ENCODE data around the gene IDI2. TPM values are rescaled to one million over a fixed set of nuclear protein-coding genes. Genes with fewer than 3 reads are reported as not detected.

The IDI2 gene
- polyA plus RNA-seq, 3 donors: not detected

- Histone ChIP-seq H3K27ac (ENCODE audit: low read depth in 1 of 2, low read length in 2 of 2) (peak within 1 kb of the TSS; percentile 96 to 98), H3K4me2 (replicated peaks; ENCODE audit: extremely low read depth, low read length, poor library complexity, severe bottlenecking) (peak within 1 kb of the TSS; percentile 86), H3K9me3 (replicated peaks in 1 of 2; ENCODE audit: control insufficient read depth in 1 of 2, insufficient read depth in 1 of 2, low read length in 2 of 2) (no peaks in the 10 kb centered on the region), H4K20me1 (ENCODE audit: insufficient read depth, low read length) (peaks cover 76% of the 10 kb centered on the region), H3K27me3 (ENCODE audit: control insufficient read depth in 2 of 2, insufficient read depth in 2 of 2, low read length in 2 of 2) (no peaks in the 10 kb centered on the region), H2AFZ (ENCODE audit: insufficient read depth, low read depth, low read length, poor library complexity, severe bottlenecking) (peak within 1 kb of the TSS; percentile 73), H3K4me1 (ENCODE audit: control insufficient read depth in 1 of 2, insufficient read depth in 2 of 2, low read length in 2 of 2) (peaks cover 25 to 38% of the 10 kb centered on the region in 2 donors), H3K79me2 (ENCODE audit: insufficient read depth, low read length) (peaks cover 91% of the 10 kb centered on the region), H3K9ac (ENCODE audit: insufficient read depth, low read length, poor library complexity, severe bottlenecking) (peak within 1 kb of the TSS; percentile 100), H3K4me3 (replicated peaks in 1 of 3; ENCODE audit: low read depth in 2 of 3, low read length in 3 of 3) (peak within 1 kb of the TSS; percentile 95 to 98 (median 96)), H3K36me3 (replicated peaks in 1 of 2; ENCODE audit: control insufficient read depth in 1 of 2, insufficient read depth in 2 of 2, low read length in 2 of 2) (peaks cover 14 to 53% of the 10 kb centered on the region in 2 donors)
- peaks cover 29 to 41% of the 10 kb centered on the region in 2 donors for H3K36me3 Mint-ChIP-seq
- peak within 1 kb of the TSS; percentile 92 to 95 for H3K4me3 Mint-ChIP-seq
- TF ChIP-seq CTCF (IDR thresholded peaks at IDR 0.05): no peak
- H3K4me1 Mint-ChIP-seq: peaks cover 65% of the 10 kb centered on the region
- intact Hi-C loops (cut with micrococcal nuclease): loop anchor here (1.0 to 5.0 kb wide), 3 partner anchors 7 to 129 kb away; partner anchors contain the start of genes GTPBP4 (in 1 of the 2) and IDI1 (in 1 of the 2)
- DNase-seq: peak; percentile 78 to 84 (median 80)
- peak within 1 kb of the TSS; percentile 98 to 99 (median 99) for H3K27ac Mint-ChIP-seq
- H3K9me3 Mint-ChIP-seq: peaks cover 0 to 3% (median 0%) of the 10 kb centered on the region in 7 donors
- peaks cover 0 to 1% (median 0%) of the 10 kb centered on the region in 3 donors for H3K27me3 Mint-ChIP-seq (ENCODE audit: low read depth in 3 of 3)
- WGBS (ENCODE audit: insufficient coverage): 0% methylated on average over 86 of the region's 87 CpGs
Measured at GRCh38 chr10:1056326-1057105, 30.9 kb upstream of the IDI2 start, which contains the start of gene WDR37. WDR37 (plus strand) TSS chr10:1056385; CDS start chr10:1072156, 15,771 bp downstream.

GRCh38 chr10:1054684-1055083, 29.0 kb upstream of the IDI2 start:
- Mint-ChIP-seq H3K4me1 (peaks cover 61% of the 10 kb centered on the region), H3K4me3 (peak overlapping the region; percentile 0 to 49), H3K27ac (peak overlapping the region in 6 of 7 donors; percentile 30 to 99 (median 98)), H3K9me3 (peaks cover 0 to 3% (median 0%) of the 10 kb centered on the region in 7 donors), H3K27me3 (ENCODE audit: low read depth in 3 of 3) (no peaks in the 10 kb centered on the region), H3K36me3 (peaks cover 30 to 38% of the 10 kb centered on the region in 2 donors)
- TF ChIP-seq CTCF (IDR thresholded peaks at IDR 0.05): no peak
- H2AFZ ChIP-seq (ENCODE audit: insufficient read depth, low read depth, low read length, poor library complexity, severe bottlenecking): no peak overlapping the region
- no peaks in the 10 kb centered on the region for H3K9me3 ChIP-seq (replicated peaks in 1 of 2; ENCODE audit: control insufficient read depth in 1 of 2, insufficient read depth in 1 of 2, low read length in 2 of 2)
- WGBS (ENCODE audit: insufficient coverage): 83% methylated on average over 6 of the region's 6 CpGs
- peaks cover 75% of the 10 kb centered on the region for H4K20me1 ChIP-seq (ENCODE audit: insufficient read depth, low read length)
- H3K36me3 ChIP-seq (replicated peaks in 1 of 2; ENCODE audit: control insufficient read depth in 1 of 2, insufficient read depth in 2 of 2, low read length in 2 of 2): peaks cover 14 to 56% of the 10 kb centered on the region in 2 donors
- H3K4me3 ChIP-seq (replicated peaks in 1 of 3; ENCODE audit: low read depth in 2 of 3, low read length in 3 of 3): peak overlapping the region in 1 of 3 experiments; percentile 98
- H3K9ac ChIP-seq (ENCODE audit: insufficient read depth, low read length, poor library complexity, severe bottlenecking): no peak overlapping the region
- H3K27ac ChIP-seq (ENCODE audit: low read depth in 1 of 2, low read length in 2 of 2): peak overlapping the region; percentile 27 to 98
- peaks cover 36 to 56% of the 10 kb centered on the region in 2 donors for H3K4me1 ChIP-seq (ENCODE audit: control insufficient read depth in 1 of 2, insufficient read depth in 2 of 2, low read length in 2 of 2)
- peak overlapping the region; percentile 86 for H3K4me2 ChIP-seq (replicated peaks; ENCODE audit: extremely low read depth, low read length, poor library complexity, severe bottlenecking)
- DNase-seq: no peak
- no peaks in the 10 kb centered on the region for H3K27me3 ChIP-seq (ENCODE audit: control insufficient read depth in 2 of 2, insufficient read depth in 2 of 2, low read length in 2 of 2)
- peaks cover 91% of the 10 kb centered on the region for H3K79me2 ChIP-seq (ENCODE audit: insufficient read depth, low read length)
- intact Hi-C loops (cut with micrococcal nuclease): loop anchor here (5.0 kb wide), 2 partner anchors 67 to 127 kb away; partner anchors contain the start of gene GTPBP4 (in 2 of the 2)

Data from CD14-positive monocyte (primary cell).